Nucleus accumbens (tissue), 56 donors: ENCODE data around the gene SLAMF1.
"Not testable (repeated sequence)": the region's sequence is repeated elsewhere in the genome, so short reads cannot be mapped to it uniquely, and the experiment has no call there.

Source experiments
- DNase-seq, 56 donors: peaks; one replicate each; lab custom pipeline; 2025; lab: John Stamatoyannopoulos, UW

SLAMF1 gene

GRCh38 chr1:160640359-160641123 is 6.3 kb downstream of the SLAMF1 start:
- no peak for DNase-seq

GRCh38 chr1:160639652-160640051 is 7.2 kb downstream of the SLAMF1 start:
- no peak for DNase-seq

GRCh38 chr1:160638926-160639325 is 7.9 kb downstream of the SLAMF1 start:
- DNase-seq, result no peak

GRCh38 chr1:160638540-160638857 is 8.3 kb downstream of the SLAMF1 start:
- DNase-seq, result no peak

GRCh38 chr1:160637821-160638539 is 8.9 kb downstream of the SLAMF1 start:
- no peak for DNase-seq

GRCh38 chr1:160637065-160637464 is 9.8 kb downstream of the SLAMF1 start:
- no peak for DNase-seq

GRCh38 chr1:160636547-160636946 is 10.3 kb downstream of the SLAMF1 start:
- DNase-seq, result no peak

GRCh38 chr1:160636076-160636475 is 10.8 kb downstream of the SLAMF1 start:
- no peak for DNase-seq

- DNase-seq, result no peak
Measured at GRCh38 chr1:160634543-160635491, 12.0 kb downstream of the SLAMF1 start.

- DNase-seq, result no peak
Measured at GRCh38 chr1:160633330-160633903, 13.4 kb downstream of the SLAMF1 start.

- DNase-seq, result no peak
Measured at GRCh38 chr1:160631983-160632625, 14.7 kb downstream of the SLAMF1 start.

GRCh38 chr1:160630523-160631451 is 16.1 kb downstream of the SLAMF1 start:
- no peak for DNase-seq

- peak in 9 of 56 donors; percentile 2 to 45 (median 14) for DNase-seq
Measured at GRCh38 chr1:160629286-160630210, 17.3 kb downstream of the SLAMF1 start.

GRCh38 chr1:160628799-160629263 is 18.0 kb downstream of the SLAMF1 start:
- no peak for DNase-seq

- not testable (repeated sequence) for DNase-seq
Measured at GRCh38 chr1:160627677-160628289, 19.1 kb downstream of the SLAMF1 start.

GRCh38 chr1:160626509-160627342 is 20.1 kb downstream of the SLAMF1 start:
- no peak for DNase-seq
